HepG2 (cell line): ENCODE measurements around the gene HNRNPF. TPM values are rescaled to one million over a fixed set of nuclear protein-coding genes. Genes with fewer than 3 reads are reported as not detected.

ENCODE experiments used
- ADNP ChIP-seq: sonication (generic); formaldehyde crosslinking; IDR thresholded peaks from 2 replicates; pipeline ENCODE4 v1.4.0; 2020; ENCODE audit warnings: missing genetic modification reagents
- ARHGAP35 ChIP-seq: sonication (generic); formaldehyde crosslinking; IDR thresholded peaks from 2 replicates; pipeline ENCODE4 v1.9.0; 2022; ENCODE audit warnings: mild to moderate bottlenecking, inconsistent platforms, moderate library complexity, missing genetic modification reagents, borderline replicate concordance
- BHLHE40 ChIP-seq: IDR thresholded peaks from 2 replicates; pipeline ENCODE4 v1.6.1; 2011; ENCODE audit warnings: low read length, improper control_type of control experiment
- CEBPG ChIP-seq: IDR thresholded peaks from 2 replicates; pipeline ENCODE4 v1.6.1; 2016
- FLYWCH1 ChIP-seq: sonication (generic); formaldehyde crosslinking; IDR thresholded peaks from 2 replicates; pipeline ENCODE4 v1.8.1; 2023; ENCODE audit warnings: mild to moderate bottlenecking, missing genetic modification reagents
- FOXA3 ChIP-seq: IDR thresholded peaks from 2 replicates; pipeline ENCODE4 v1.6.1; 2016; ENCODE audit warnings: missing genetic modification reagents, missing compliant biosample characterization
- GLI4 ChIP-seq: sonication (generic); formaldehyde crosslinking; IDR thresholded peaks from 2 replicates; pipeline ENCODE4 v1.5.1; 2020; ENCODE audit warnings: missing genetic modification reagents, mild to moderate bottlenecking, moderate library complexity, borderline replicate concordance
- GPBP1L1 ChIP-seq: sonication (generic); formaldehyde crosslinking; IDR thresholded peaks from 2 replicates; pipeline ENCODE4 v1.5.0; 2020; ENCODE audit warnings: mild to moderate bottlenecking, missing genetic modification reagents
- HOXA7 ChIP-seq: sonication (generic); formaldehyde crosslinking; IDR thresholded peaks from 2 replicates; pipeline ENCODE4 v1.8.1; 2022; ENCODE audit warnings: mild to moderate bottlenecking, missing genetic modification reagents, moderate library complexity
- ISL2 ChIP-seq: sonication (generic); formaldehyde crosslinking; IDR thresholded peaks from 2 replicates; pipeline ENCODE4 v1.5.0; 2020; ENCODE audit warnings: missing genetic modification reagents
- KMT2B ChIP-seq: IDR thresholded peaks from 2 replicates; pipeline ENCODE4 v1.6.1; 2016; ENCODE audit warnings: missing genetic modification reagents, missing compliant biosample characterization
- NFKBIZ ChIP-seq: IDR thresholded peaks from 2 replicates; pipeline ENCODE4 v1.6.1; 2018; ENCODE audit warnings: missing genetic modification reagents, missing compliant biosample characterization
- PRMT3 ChIP-seq: sonication (generic); formaldehyde crosslinking; IDR thresholded peaks from 2 replicates; pipeline ENCODE4 v1.8.1; 2022; ENCODE audit warnings: low read depth, mild to moderate bottlenecking, moderate library complexity, missing genetic modification reagents, borderline replicate concordance
- SMAD3 ChIP-seq: sonication (generic); formaldehyde crosslinking; IDR thresholded peaks from 2 replicates; pipeline ENCODE4 v1.4.0; 2020; ENCODE audit warnings: missing genetic modification reagents
- SMYD3 ChIP-seq: sonication (generic); formaldehyde crosslinking; IDR thresholded peaks from 2 replicates; pipeline ENCODE4 v1.8.1; 2023; ENCODE audit warnings: mild to moderate bottlenecking, missing genetic modification reagents
- SOX6 ChIP-seq, 2 experiments: fragments of 450-650 bp in 1 of 2; sonication (generic) in 1 of 2; formaldehyde crosslinking in 1 of 2; IDR thresholded peaks; 2 replicates each; pipeline versions ENCODE4 v1.4.0 to v1.6.1; 2017 to 2020; ENCODE audit warnings: antibody characterized with exemption in 1 of 2, mild to moderate bottlenecking in 1 of 2, missing genetic modification reagents in 1 of 2
- TCF7 ChIP-seq: sonication (generic); IDR thresholded peaks from 2 replicates; pipeline ENCODE4 v1.6.1; 2016; ENCODE audit warnings: antibody characterized with exemption, low read depth
- THAP9 ChIP-seq: sonication (generic); formaldehyde crosslinking; IDR thresholded peaks from 2 replicates; pipeline ENCODE4; 2020; ENCODE audit warnings: missing genetic modification reagents, mild to moderate bottlenecking, borderline replicate concordance
- ZKSCAN8 ChIP-seq: IDR thresholded peaks from 2 replicates; pipeline ENCODE4 v1.6.1; 2016; ENCODE audit warnings: borderline replicate concordance, missing genetic modification reagents, missing compliant biosample characterization
- ZNF292 ChIP-seq: sonication (generic); formaldehyde crosslinking; IDR thresholded peaks from 2 replicates; pipeline ENCODE4 v1.8.1; 2022; ENCODE audit warnings: mild to moderate bottlenecking, low read depth, missing genetic modification reagents, borderline replicate concordance
- ZNF557 ChIP-seq: sonication (generic); formaldehyde crosslinking; IDR thresholded peaks from 2 replicates; pipeline ENCODE4 v1.4.0; 2020; ENCODE audit warnings: missing genetic modification reagents
- polyA plus RNA-seq, 8 experiments: library from polyadenylated mRNA; depleted of rRNA in 3 of 8; stranded (reverse) in 7 of 8; unstranded in 1 of 8; fragments of >200 nt; fragmentation: Illumina TruSeq in 4 of 8; extraction: Trizol in 4 of 8; gene quantifications; 2 replicates each; pipeline versions ENCODE4 v1.2.1 to v1.2.3, GENCODE V29; 2011 to 2016; ENCODE audit warnings: low read depth in 4 of 8, missing spikeins in 1 of 8, mixed read lengths in 1 of 8; ENCODE audit not compliant: insufficient read depth in 1 of 8
- total RNA-seq, 5 experiments: library from RNA; depleted of rRNA; stranded (reverse); fragments of >200 nt; fragmentation: Illumina TruSeq; extraction: Trizol; gene quantifications; 2 replicates each; pipeline ENCODE4 v1.2.3, GENCODE V29; 2016; ENCODE audit warnings: low read depth in 1 of 5
- TF ChIP-seq, protein P1 (sequence below): sonication (generic); formaldehyde crosslinking; IDR thresholded peaks from 2 replicates; pipeline ENCODE4 v1.8.1; 2023; ENCODE audit warnings: mild to moderate bottlenecking, moderate library complexity, missing genetic modification reagents
- TF ChIP-seq, protein P2 (sequence below): sonication (generic); formaldehyde crosslinking; IDR thresholded peaks from 2 replicates; pipeline ENCODE4 v1.4.0; 2020; ENCODE audit warnings: missing genetic modification reagents

HNRNPF gene
- total and polyA plus RNA-seq, 2 of the 13 experiments (the other 11 are each of a cell fraction or from before 2014, with no cell fraction given), result 166 to 308 TPM

DNA sequence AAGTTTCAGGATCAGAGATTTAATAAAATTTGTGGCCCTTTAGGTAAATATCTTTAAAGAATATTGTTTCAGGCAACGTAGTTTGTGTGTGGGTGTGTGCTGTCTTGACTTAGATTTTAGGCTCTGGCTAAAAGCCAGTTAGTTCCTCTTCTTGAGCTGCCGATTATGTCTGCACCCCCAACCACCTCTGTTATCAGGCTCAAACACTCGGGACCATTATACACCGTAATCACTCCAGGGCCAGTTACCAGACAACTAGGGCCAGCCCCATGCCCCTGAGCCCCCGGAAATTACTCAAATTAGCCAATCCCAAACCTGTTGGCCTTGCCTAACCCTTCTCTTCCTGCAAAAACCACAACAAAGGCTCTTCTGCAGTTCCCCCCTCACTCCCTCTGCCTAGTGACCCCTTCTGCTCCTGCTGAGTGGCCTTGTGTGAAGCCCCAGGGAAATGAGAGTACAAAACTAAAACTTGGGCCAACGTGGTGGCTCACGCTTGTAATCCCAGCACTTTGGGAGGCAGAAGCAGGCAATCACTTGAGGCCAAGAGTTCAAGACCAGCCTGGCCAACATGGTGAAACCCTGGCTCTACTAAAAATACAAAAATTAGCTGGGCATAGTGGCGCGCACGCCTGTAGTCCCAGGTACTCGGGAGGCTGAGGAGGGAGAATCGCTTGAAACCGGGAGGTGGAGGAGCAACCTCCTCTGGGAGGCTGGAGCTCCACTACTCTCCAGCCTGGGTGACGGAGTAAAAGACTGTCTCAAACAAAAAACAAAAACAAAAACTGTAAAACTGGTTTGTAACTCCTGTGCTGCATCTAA lies 9.2 kb upstream of the HNRNPF start (continued):
- TF ChIP-seq THAP9 (CRISPR knock-in tag) (peak; percentile 25; the same call in 1 of the 2 replicates), GLI4 (no peak), NFKBIZ (CRISPR knock-in tag) (no peak), PRMT3 (CRISPR knock-in tag) (no peak), BHLHE40 (no peak), FLYWCH1 (CRISPR knock-in tag) (no peak), ADNP (CRISPR knock-in tag) (0 out of 2 replicates have a peak, but pooled peaks have one; percentile 34), SOX6 (IDR thresholded peaks at IDR 0.05) (no peak), SOX6 (CRISPR knock-in tag; IDR thresholded peaks at IDR 0.05) (peak; percentile 96), TCF7 (peak; percentile 93), GPBP1L1 (no peak), ZNF292 (no peak), SMYD3 (no peak), ZKSCAN8 (0 out of 2 replicates have a peak, but pooled peaks have one; percentile 53), HOXA7 (no peak), ARHGAP35 (0 out of 2 replicates have a peak, but pooled peaks have one; percentile 24), CEBPG (peak; percentile 88), ISL2 (CRISPR knock-in tag) (peak; percentile 55; the same call in 1 of the 2 replicates), ZNF557 (CRISPR knock-in tag) (no peak), SMAD3 (CRISPR knock-in tag) (no peak), FOXA3 (CRISPR knock-in tag) (peak; percentile 57), KMT2B (CRISPR knock-in tag) (0 out of 2 replicates have a peak, but pooled peaks have one; percentile 19)
- TF ChIP-seq, protein P1, sequence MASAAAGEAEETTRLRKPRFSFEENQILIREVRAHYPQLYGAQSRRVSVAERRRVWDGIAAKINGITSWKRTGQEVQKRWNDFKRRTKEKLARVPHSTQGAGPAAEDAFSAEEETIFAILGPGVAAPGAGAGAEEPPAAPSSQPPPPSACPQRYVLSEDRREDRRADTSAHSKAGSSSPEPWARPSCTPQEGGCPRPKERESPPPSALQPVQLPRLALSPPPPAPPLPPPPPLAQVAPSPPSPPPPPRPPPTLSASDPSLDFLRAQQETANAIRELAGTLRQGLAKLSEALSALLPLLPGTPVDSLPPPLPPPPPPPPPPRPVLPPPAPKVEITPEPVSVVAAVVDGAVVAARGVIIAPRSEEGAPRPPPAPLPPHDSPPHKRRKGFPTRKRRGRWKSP (CRISPR knock-in tag), result no peak
- TF ChIP-seq, protein P2, sequence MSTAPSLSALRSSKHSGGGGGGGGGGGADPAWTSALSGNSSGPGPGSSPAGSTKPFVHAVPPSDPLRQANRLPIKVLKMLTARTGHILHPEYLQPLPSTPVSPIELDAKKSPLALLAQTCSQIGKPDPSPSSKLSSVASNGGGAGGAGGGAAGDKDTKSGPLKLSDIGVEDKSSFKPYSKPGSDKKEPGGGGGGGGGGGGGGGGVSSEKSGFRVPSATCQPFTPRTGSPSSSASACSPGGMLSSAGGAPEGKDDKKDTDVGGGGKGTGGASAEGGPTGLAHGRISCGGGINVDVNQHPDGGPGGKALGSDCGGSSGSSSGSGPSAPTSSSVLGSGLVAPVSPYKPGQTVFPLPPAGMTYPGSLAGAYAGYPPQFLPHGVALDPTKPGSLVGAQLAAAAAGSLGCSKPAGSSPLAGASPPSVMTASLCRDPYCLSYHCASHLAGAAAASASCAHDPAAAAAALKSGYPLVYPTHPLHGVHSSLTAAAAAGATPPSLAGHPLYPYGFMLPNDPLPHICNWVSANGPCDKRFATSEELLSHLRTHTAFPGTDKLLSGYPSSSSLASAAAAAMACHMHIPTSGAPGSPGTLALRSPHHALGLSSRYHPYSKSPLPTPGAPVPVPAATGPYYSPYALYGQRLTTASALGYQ (CRISPR knock-in tag), result 0 out of 2 replicates have a peak, but pooled peaks have one; percentile 31
